Measurements from ENCODE around the gene SLAMF1.
"Not testable (repeated sequence)": the region's sequence is repeated elsewhere in the genome, so short reads cannot be mapped to it uniquely, and the experiment has no call there.

Gene SLAMF1

GRCh38 chr1:160590488-160590887 lies 56.4 kb downstream of the SLAMF1 start:
- DNase-seq (ENCODE audit: low spot score) = no peak

DNA sequence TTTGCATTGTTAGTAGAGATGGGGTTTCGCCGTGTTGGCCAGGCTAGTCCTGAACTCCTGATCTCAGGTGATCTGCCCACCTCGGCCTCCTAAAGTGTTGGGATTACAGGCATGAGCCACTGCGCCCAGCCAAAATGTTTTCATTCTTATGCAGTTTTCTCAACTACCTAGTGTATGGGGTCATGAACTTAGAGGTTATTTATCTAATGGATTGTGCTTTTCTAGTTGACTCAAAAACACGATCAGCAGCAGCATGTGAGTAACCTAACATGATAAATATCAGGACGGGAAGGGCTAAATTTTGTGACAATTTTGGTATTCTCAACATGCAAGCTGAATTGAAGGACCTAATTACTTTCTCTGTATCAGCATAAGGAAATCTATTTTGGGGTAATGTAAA lies 58.4 kb downstream of the SLAMF1 start:
- no peak for DNase-seq (ENCODE audit: low spot score)

GRCh38 chr1:160584784-160585183 lies 62.1 kb downstream of the SLAMF1 start:
- no peak for DNase-seq (ENCODE audit: low spot score)

GRCh38 chr1:160582976-160583375 lies 63.9 kb downstream of the SLAMF1 start:
- DNase-seq (ENCODE audit: low spot score) = not testable (repeated sequence)

DNA sequence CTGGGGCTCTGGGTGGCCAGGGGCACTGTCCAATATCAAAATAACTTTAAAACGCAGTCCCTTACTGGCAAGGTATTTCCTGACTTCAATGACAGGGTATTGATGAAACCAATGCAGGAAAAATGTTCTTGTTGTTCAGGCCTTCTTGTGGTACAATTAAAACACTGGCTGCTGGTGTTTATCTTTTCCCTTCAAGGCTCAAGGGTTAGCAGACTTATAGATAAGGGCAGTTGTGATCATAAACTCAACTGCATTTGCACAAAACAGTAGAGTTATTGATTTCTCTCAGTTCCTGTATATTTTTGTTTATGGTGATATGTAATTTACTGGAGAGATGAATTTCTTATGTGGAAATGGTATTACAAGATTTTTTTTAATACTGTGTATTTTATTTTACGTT lies 64.9 kb downstream of the SLAMF1 start:
- no peak for DNase-seq (ENCODE audit: low spot score)

GRCh38 chr1:160580221-160580812 lies 66.5 kb downstream of the SLAMF1 start:
- no peak for DNase-seq (ENCODE audit: low spot score)

DNA sequence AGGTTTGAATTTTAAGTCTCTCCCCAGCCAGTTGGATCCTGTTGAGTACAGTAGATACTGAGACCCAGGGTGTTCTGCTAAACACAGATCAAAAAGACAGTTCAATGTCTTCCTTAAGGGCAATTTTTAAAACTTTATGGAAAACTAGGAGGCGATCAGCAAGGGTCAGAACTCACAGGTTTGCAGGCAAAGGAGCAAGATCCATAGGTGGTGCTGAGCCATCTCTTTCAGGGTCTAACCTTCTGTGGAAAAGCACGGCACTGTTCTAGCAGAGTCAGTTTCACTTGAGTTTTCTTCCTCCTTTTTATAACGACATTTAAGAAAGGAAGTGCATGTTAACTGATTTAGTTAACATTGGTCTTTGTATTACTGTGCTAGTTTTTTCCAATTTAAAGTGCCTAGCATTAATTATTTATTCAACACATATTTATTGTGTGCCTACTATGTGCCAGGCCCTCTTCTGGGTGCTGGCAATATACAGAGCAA lies 67.6 kb downstream of the SLAMF1 start, which contains the start of gene CD84:
CD84 (minus strand) TSS at position 281 of the 486 bp plus-strand sequence; CDS start at position 222, 59 bp downstream.
- no peak for DNase-seq (ENCODE audit: low spot score)

DNA sequence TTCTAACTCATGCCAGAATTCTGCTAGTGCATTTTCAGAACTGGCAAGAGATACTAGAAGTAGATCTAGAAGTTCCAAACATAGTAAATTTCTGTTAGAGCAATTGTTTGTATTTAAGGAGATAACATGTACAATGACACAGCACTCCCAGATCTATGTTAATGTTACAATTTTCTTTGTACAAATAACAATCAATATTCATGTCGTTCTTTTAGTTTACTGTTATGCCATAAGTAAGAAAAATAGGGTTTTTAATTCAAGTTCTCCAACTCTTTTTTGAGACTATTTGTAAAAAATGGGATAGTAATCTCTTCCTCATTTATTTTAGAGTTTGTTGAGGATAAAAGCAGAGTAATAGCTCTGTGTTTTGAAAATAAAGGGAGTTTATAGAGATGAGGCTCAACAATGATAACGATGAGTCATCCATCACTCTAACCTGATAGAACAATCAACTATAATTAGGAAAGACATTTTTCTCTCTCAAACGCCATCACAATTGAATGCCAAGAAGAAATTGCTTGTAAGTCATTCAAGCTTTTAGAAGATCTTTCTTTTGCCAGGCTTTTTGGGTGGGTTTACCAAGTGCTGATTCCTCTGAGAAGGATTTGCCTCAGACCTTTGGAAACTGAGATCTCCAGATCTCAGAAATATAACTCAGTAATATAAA lies 68.2 kb downstream of the SLAMF1 start:
- no peak for DNase-seq (ENCODE audit: low spot score)

DNA sequence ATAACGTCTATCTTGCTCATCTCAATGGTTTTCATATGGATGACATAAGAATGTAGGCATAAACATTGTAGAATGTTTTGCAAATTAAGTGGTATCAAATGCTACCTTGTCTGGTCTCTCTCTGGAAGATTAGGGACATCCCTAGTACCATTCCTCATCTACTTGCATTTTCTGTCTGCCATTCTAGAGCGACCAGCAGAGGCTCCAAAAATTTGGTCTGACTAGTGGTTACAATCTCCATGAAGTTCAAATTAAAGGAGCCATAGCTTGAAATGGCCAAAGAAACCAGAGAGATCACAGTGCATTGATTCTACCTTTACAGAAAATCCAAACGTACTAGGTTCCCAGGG lies 68.7 kb downstream of the SLAMF1 start:
- DNase-seq (ENCODE audit: low spot score) = no peak

DNA sequence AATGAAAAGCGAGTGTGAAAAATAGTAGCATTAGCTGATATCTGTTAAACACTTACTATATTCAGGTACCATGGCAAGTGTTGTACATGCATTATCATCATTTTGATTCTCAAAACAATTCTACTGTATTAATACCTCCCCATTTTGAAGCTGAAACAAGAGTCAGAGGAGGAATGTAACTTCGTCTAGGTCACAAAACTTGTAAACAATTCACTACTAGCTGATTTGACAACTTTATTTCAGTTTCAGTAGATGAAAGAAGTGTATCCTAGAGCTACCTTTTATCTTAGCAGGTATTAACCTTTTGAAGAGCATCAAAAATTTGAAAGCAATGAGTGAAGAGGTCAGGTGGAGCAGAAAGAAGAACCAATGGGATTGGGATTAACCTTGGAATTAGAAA lies 69.2 kb downstream of the SLAMF1 start:
- DNase-seq (ENCODE audit: low spot score) = no peak

DNA sequence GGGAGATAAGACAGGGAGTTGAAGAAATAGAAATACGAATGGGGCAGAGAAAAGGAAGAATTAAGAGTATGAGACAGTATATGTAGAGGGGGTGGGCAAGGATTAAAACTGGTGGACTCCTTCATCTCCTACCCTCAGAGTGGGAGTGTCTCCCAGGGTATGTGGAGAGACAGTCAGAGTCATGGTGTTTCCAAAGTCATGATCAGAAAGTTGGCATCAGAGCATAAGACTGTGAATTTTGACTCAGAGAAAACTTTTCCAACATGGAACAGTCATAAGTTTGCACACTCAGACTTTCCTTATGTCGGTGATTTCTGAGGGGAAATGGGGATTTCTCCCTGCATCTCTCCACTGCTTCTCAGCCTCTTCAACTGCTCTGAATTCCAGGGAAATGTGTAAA lies 70.0 kb downstream of the SLAMF1 start:
- no peak for DNase-seq (ENCODE audit: low spot score)

GRCh38 chr1:160576390-160576789 lies 70.5 kb downstream of the SLAMF1 start:
- DNase-seq (ENCODE audit: low spot score) = no peak

DNA sequence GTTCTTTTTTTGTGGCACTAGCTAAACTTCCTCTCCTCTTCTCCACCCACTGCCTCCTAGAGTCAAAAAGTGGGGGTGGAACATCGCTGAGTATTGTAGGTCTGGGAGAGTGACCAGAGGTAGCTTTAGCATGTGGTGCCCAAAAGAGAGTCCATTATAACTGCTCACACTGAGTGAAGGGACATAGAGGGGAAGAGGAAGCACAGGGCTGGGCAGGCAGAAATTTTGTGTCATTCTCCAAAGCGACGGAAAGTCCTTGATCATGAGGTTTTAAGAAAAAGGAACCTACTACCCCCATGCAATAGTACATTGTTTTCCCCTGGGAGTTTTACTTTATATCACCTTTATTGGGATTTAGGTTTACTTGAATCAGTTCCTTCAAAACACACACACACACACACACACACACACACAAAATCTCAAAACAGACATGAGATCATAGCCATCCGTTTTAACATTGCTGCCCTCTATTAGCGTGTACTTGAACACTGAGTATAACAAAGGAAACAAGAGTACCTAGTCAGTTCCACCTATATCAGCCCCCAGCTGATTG lies 71.7 kb downstream of the SLAMF1 start:
- no peak for DNase-seq (ENCODE audit: low spot score)

DNA sequence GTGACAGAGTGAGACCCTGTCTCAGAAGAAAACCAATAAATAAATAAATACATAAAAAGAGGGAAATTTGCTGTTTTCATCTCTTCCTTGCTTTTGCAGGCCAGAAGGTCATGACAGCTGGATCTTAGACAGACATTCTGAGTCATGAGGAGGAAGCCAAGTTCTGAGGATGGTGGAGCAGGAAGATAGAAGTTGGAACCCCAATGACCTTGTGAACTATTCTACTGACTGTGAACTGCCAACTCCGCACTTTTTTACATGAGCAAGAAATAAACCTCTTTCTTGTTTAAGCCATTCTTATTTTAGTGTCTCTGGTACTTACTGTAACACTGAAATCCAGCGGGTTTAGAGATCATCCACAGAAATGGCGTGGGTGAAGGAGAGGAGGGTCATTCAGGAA lies 76.0 kb downstream of the SLAMF1 start:
- DNase-seq (ENCODE audit: low spot score) = no peak

DNA sequence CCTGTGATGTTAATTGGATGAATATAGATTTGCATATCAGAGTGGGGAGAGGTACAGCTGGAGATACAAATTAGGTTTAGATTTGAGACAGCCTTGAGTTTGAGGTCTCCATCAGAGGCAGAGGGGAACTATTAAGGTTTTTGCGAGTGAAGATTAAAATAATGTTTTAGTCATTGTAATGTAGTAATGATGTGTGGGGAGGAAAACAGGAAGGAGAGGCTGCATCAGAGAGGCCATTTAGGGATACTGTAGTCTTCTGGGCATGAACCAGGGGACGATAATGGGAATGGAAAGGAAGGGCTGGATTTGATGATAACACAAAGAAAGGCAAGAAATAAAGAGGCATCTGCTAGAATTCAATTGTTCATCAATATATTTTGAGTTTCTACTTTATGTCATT lies 77.0 kb downstream of the SLAMF1 start:
- DNase-seq (ENCODE audit: low spot score) = no peak

DNA sequence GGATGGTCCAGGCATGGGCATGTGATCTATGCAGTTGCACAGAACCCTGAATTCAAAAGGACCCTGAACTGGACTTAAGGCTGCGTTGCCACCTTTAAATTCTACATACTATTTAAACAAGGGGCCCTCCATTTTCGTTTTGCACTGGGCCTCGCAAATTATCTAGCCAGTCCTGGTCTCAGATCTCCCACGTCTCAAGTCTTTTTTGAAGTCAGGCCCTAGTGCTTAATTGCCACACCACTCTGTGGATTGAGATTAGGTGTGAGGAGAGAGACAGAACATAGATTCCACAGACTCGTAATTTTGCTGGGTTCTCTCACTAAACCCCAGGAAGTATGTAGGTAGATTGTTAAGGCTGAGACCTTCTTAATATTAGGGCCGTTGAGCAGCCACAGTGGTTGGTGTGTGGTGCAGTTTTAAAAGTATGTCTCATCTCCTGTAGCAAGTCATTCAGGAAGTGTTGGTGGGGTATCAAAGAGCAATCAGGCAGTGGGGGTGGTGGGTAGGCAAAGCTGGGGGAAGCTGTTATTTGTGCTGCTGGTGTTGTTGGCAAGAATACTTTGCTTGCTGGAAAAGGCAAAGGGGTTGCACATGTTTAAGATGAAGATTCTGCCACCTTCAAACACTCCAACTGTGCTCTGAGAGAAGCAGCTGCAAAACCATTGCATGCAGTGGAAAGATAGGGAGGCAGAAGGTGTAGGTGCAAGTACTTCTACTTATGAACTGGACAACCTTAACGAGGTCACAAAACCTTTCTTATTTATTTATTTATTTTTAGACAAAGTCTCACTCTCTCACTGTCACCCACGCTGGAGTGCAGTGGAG lies 78.8 kb downstream of the SLAMF1 start:
- no peak for DNase-seq (ENCODE audit: low spot score)

GRCh38 chr1:160567341-160567740 lies 79.5 kb downstream of the SLAMF1 start:
- no peak for DNase-seq (ENCODE audit: low spot score)

GRCh38 chr1:160565564-160565963 lies 81.3 kb downstream of the SLAMF1 start:
- DNase-seq (ENCODE audit: low spot score) = no peak

GRCh38 chr1:160563230-160563629 lies 83.6 kb downstream of the SLAMF1 start:
- not testable (repeated sequence) for DNase-seq (ENCODE audit: low spot score)

DNA sequence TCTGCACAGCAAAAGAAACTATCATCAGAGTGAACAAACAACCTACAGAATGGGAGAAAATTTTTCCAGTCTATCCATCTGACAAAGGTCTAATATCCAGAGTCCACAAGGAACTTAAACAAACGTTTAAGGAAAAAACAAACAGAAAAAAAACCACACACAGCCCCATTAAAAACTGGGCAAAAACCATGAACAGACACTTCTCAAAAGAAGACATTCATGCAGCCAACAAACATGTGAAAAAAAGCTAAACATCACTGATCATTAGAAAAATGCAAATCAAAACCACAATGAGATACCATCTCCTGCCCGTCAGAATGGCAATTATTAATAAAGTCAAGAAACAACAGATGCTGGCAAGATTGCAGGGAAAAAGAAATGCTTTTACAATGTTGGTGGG lies 84.1 kb downstream of the SLAMF1 start:
- not testable (repeated sequence) for DNase-seq (ENCODE audit: low spot score)

- DNase-seq (ENCODE audit: low spot score) = no peak
These were observed 86.0 kb downstream of the SLAMF1 start for GRCh38 chr1:160560806-160561205.

GRCh38 chr1:160560045-160560705 lies 86.7 kb downstream of the SLAMF1 start:
- no peak for DNase-seq (ENCODE audit: low spot score)
